ENCODE measurements around the gene NYNRIN. TPM values are rescaled to one million over a fixed set of nuclear protein-coding genes. Genes with fewer than 3 reads are reported as not detected.

NYNRIN gene
- total RNA-seq, 1 donor = 14.1 TPM

GRCh38 chr14:24432259-24433131 lies 33.7 kb downstream of the NYNRIN start:
- TF ChIP-seq, protein P1, sequence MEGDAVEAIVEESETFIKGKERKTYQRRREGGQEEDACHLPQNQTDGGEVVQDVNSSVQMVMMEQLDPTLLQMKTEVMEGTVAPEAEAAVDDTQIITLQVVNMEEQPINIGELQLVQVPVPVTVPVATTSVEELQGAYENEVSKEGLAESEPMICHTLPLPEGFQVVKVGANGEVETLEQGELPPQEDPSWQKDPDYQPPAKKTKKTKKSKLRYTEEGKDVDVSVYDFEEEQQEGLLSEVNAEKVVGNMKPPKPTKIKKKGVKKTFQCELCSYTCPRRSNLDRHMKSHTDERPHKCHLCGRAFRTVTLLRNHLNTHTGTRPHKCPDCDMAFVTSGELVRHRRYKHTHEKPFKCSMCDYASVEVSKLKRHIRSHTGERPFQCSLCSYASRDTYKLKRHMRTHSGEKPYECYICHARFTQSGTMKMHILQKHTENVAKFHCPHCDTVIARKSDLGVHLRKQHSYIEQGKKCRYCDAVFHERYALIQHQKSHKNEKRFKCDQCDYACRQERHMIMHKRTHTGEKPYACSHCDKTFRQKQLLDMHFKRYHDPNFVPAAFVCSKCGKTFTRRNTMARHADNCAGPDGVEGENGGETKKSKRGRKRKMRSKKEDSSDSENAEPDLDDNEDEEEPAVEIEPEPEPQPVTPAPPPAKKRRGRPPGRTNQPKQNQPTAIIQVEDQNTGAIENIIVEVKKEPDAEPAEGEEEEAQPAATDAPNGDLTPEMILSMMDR (IDR thresholded peaks at IDR 0.05; ENCODE audit: insufficient read depth, low read length) = no peak
- DNase-seq (ENCODE audit: low read depth) = no peak
- H3K4me3 ChIP-seq (ENCODE audit: low read depth, low read length) = peak overlapping the region; percentile 93

- no peak for DNase-seq (ENCODE audit: low read depth)
- TF ChIP-seq, protein P1 (IDR thresholded peaks at IDR 0.05; ENCODE audit: insufficient read depth, low read length) = no peak
- no peak overlapping the region for H3K4me3 ChIP-seq (ENCODE audit: low read depth, low read length)
Observed at GRCh38 chr14:24434036-24434435, 35.2 kb downstream of the NYNRIN start.

DNA sequence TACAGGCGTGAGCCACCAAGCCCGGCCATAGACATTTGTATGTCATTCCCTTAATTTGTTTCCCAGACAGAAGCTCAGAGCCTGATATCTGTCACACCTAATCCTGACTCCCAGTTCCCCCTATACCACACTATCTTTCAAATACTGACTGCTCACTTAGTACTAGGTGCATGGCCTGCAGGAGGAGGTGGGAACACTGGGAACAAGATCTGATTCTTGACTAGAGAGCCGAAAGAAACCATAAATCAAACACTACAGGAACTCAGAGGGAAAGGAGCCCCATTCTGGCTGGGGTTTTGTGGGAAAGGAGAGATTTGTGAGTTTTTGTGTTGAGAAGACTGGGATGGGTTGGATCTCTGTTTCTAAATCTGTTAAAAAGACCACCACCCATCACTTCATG lies 35.9 kb downstream of the NYNRIN start:
- no peak for DNase-seq (ENCODE audit: low read depth)
- no peak overlapping the region for H3K4me3 ChIP-seq (ENCODE audit: low read depth, low read length)
- TF ChIP-seq, protein P1 (IDR thresholded peaks at IDR 0.05; ENCODE audit: insufficient read depth, low read length) = no peak

- H3K4me3 ChIP-seq (ENCODE audit: low read depth, low read length) = no peak overlapping the region
- TF ChIP-seq, protein P1 (IDR thresholded peaks at IDR 0.05; ENCODE audit: insufficient read depth, low read length) = no peak
- no peak for DNase-seq (ENCODE audit: low read depth)
Observed at GRCh38 chr14:24435192-24435810, 36.5 kb downstream of the NYNRIN start.

DNA sequence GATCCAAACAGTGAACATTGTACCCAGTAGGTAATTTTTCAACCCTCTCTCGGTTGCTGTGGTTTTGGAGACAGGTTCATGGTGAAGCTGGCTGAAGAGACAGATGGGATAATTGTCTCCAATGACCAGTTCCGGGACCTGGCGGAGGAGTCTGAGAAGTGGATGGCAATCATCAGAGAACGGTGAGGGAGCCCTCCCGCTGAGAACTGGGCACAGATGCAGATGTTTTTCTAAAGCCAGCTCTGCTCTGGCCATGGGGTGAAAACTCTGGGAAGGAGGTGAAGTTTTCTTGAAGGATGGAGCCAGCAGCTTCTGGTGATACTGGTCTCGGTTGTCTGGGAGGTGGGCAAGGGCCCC lies 37.2 kb downstream of the NYNRIN start:
- TF ChIP-seq, protein P1 (IDR thresholded peaks at IDR 0.05; ENCODE audit: insufficient read depth, low read length) = no peak
- no peak for DNase-seq (ENCODE audit: low read depth)
- no peak overlapping the region for H3K4me3 ChIP-seq (ENCODE audit: low read depth, low read length)

- TF ChIP-seq, protein P1 (IDR thresholded peaks at IDR 0.05; ENCODE audit: insufficient read depth, low read length) = peak; percentile 80
- no peak overlapping the region for H3K4me3 ChIP-seq (ENCODE audit: low read depth, low read length)
- DNase-seq (ENCODE audit: low read depth) = peak; percentile 91
Observed at GRCh38 chr14:24436355-24437019, 37.7 kb downstream of the NYNRIN start.

All from fibroblast of the aortic adventitia (primary cell).